HCEC 1CT (cell line): ENCODE data around the gene TBL1XR1.

ENCODE experiments used
- DNase-seq: peaks from one replicate; pipeline ENCODE4 v3.0.0-alpha.2; 2017

TBL1XR1 gene

DNA sequence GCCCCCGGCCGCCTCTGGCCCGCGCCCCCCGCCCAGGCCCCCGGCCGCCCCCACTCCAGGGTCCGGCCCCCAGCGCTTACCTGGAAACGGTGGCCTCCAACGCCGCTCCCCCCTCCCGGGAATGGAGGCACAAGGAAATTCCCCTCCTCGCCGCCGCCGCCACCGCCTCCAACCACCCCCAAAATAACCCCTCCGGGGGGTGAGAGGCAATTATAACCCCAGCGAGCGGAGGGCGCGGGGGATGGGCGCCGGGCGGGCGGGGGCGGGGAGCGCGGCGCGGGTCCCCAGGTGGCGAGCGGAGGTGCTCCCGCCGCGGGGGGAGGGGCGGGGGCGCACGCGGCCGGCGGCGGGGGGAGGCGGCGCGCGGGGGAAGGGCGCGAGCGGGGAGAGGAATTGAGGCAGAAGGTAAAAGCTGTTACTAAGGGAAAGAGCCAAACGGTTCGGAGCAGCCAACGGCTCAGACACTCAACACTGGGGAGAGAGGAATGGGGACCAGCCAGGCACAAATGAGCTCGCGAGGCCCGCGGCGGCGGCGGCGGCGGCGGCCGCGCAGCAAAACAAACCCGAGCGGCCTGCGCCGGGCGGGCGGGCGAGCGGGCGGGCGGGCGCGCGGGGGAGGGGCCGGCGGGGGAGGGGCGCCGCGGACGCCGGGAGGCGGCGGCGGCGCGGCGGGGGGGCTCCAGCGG lies at the start of gene TBL1XR1:
Gene TBL1XR1, minus strand, starts transcription at position 442 of the 686 bp plus-strand sequence. CDS start 132,505 bp downstream, outside the sequence.
- DNase-seq, result peak; percentile 94

DNA sequence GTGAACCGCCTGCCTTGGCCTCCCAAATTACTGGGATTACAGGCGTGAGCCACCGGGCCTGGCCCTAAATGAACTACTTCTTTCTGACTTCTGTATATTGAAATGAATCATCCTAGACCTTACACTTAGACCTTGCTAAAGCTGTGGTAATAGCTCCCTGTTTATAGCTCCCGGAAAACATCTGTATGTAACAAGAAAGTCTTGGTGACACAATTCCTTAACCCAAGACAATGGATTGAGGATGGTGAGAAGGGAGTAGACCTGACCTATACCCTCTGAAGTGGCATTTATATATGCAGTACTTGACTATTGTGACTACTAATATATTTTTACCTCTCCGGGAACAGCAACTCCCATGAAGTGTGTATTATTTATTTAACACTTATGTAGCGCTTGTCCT lies 48.0 kb upstream of the TBL1XR1 start:
- DNase-seq, result no peak

DNA sequence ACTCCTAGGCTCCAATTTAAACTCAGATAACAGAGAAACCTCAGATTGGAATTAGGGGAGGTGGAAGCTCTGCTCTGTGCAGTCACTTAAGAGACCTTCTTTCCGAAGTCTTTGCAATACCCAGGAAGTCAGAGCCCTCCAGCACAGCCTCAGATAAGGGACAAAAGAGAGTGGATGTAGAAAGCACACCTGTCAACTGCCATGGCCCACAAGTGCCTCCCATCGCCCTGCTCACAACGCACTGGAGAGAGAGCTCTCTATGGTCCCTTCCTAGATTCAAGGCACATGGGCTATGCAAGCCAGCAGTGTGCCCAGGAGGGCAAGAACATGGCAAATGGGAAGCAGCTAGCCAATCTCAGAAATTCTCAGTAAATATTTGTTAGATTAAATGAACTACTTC lies 47.3 kb upstream of the TBL1XR1 start:
- no peak for DNase-seq

DNA sequence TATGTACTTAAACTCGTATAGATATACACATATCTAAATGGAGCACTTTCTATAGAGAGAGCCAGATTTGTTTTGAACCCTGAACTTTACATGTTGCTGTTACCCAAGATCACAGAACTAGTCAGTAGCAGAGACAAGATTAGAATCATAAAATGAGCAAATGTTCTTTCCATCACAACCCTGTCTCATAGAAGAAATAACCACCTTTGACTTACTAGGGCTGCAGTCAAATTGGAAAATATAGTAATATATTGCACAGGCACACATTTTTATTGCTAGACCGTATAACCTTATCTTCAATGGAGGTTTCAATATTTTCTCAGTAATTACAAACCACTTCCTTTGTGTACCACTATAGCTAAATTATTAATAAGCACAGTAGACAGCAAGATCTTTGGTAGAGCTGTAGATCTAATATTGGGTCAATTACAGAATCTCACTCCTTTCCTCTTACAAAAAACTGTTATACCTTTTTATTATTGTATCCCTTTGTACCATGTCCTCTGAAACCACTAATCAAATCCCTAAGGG lies 41.5 kb upstream of the TBL1XR1 start:
- DNase-seq, result no peak

DNA sequence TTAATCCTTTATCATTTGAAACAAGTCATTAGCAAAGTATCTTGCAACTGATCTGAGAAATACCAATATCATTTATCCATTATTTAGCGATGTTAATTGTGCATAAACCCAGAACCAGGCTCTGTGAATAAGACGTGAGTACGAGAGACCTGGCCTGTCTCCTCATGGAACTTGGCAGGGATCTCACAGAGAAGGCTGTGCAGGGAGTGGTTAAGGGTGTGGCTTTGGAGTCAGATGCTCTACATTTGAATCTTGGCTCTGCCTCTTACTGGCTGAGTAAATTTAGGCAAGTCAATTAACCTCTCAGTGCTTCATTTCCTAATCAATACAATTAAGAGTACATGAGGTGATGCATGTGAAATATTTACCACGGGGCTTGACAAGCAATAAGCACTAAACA lies 39.9 kb upstream of the TBL1XR1 start:
- DNase-seq, result no peak

DNA sequence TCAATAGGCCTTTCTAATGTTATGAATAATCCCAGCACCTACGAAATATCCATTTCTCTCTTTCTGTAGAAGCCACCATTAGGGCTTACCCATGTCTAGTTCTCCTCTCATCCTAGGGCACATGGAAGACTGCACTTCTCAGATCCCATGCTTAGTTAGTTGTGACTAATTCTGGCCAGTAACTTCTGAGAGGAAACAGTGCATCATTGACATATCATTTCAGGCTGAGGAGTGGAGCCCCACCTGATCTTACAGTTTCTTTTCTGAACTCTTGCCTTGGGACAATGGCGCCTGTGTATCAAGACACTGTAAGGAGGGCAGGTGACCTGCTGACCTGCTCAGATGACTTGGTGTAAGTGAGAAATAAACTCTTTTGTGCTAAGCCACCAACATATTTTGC lies 39.4 kb upstream of the TBL1XR1 start:
- no peak for DNase-seq

DNA sequence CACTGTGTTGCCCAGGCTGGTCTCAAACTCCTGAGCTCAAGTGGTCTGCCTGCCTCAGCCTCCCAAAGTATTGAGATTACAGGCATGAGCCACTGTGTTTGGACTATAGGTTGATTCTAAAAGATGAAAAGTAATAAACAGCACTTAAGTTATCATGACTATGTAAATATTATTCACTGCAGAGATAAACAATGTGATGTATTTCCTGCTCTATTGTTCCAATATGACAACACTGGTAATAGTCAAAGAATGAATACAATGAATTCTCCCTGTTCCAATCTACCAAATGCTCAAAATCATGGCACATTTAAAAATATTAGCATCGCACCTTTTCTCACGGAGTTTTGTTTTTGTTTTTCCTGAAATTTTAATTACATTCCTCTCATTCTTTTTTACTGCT lies 36.8 kb upstream of the TBL1XR1 start:
- no peak for DNase-seq

DNA sequence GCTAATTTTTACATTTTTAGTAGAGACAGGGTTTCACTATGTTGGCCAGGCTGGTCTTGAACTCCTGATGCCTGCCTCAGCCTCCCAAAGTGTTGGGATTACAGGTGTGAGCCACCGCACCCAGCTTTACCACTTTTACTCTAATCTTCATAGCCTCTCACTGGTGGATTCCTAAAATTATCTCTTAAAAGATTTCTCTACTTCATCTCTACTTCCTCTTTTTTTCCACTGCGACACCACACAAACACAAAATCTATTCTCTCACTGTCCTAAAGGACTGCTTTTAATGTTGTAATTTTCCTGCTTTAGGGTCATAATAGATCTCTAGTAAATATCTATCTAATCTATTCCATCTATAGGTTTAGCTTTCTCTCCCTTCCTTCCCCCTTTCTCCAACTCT lies 34.0 kb upstream of the TBL1XR1 start:
- no peak for DNase-seq

DNA sequence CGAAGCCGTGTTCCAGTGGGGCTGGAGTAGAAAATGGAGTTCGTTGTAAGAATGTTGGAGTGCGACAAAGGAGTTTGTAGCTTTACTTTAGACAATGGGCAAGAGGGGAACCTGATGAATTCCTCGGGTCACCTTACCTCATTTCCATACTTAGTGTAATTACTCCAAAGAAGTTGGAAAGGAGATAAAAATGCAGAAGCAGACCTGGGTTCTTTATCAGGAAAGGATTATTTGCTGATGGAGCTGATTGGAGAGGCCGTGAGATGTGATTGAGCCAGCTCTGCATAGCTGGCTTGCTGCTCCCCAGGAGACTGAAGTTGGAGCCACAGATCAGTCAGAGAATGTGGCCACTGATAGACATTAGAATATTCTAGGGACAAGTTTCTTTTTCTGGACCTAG lies 33.4 kb upstream of the TBL1XR1 start:
- DNase-seq, result no peak

DNA sequence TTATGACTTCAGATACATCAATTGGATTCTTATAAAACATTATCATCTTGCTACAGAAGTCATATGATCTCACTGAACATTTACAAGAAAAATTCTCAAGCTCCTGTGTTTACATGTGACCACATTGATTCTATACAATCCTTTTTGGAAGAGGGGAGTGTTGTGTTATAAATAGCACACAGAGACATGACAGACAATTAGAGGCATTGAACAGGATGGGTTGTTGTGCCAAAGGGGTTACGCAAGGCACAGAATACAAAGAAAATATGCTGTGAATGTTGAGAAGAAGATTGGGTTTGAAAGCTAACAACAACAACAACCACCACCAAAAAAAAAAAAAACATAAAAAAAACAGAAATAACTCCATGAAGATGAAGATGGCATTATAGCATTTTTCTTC lies 32.5 kb upstream of the TBL1XR1 start:
- DNase-seq, result no peak

DNA sequence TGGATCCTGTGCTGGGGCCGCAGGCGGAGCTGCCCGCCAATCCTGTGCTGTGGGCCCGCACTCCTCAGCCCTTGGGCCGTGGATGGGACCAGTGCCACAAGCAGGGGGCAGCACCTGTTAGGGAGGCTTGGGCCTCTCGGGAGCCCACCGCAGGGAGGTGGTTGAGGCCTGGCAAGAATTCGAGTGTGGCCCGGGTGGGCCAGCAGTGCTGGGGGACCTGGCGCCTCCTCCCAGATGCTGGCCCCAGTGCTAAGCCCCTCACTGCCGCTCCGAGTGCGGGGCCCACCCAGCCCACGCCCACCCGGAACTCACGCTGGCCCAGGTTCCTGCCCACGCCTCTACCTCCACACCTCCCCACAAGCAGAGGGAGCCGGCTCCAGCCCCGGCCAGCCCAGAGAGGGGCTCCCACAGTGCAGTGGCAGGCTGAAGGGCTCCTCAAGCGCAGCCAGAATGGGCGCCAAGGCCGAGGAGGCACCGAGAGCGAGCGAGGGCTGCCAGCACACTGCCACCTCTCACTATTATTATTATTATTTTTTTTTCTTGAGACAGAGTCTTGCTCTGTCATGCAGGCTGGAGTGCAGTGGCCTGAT lies 31.4 kb upstream of the TBL1XR1 start:
- no peak for DNase-seq

DNA sequence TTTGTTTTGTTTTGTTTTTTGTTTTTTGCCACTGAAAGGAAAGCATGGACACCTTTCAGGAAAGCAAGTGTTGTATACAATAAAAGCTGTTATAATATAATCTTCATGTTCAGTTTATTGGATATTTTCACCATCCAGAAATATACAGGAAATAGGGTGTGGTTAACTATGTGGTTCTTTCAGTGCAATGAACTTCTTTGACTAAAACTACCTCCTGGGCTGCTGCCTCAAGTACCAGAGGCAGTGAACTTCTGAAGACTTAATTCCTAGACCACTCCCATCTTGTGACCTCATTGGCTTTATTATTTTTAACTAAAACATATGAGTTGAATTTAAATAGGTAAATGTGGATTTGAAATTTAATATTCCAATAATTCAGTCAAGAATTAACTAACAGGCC lies 27.1 kb upstream of the TBL1XR1 start:
- no peak for DNase-seq

DNA sequence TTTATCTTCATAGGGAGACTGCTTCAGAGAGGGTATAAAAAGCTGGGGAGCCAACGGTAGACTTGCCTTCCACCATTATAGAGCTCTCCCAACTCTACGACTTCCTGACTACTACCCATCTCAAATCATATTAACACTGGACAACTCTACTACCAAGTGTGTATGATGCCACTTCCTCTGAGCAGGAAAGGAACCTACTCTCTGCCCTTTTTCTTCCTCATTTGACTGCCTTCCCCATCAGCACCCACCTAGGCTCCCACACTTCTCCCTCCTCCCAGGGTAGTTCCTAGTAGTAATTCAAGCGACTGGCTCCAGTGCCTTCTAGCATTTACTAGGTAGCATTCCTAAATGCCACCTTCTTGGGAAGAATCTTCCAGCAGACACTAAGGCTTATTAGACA lies 24.5 kb upstream of the TBL1XR1 start:
- DNase-seq, result no peak

DNA sequence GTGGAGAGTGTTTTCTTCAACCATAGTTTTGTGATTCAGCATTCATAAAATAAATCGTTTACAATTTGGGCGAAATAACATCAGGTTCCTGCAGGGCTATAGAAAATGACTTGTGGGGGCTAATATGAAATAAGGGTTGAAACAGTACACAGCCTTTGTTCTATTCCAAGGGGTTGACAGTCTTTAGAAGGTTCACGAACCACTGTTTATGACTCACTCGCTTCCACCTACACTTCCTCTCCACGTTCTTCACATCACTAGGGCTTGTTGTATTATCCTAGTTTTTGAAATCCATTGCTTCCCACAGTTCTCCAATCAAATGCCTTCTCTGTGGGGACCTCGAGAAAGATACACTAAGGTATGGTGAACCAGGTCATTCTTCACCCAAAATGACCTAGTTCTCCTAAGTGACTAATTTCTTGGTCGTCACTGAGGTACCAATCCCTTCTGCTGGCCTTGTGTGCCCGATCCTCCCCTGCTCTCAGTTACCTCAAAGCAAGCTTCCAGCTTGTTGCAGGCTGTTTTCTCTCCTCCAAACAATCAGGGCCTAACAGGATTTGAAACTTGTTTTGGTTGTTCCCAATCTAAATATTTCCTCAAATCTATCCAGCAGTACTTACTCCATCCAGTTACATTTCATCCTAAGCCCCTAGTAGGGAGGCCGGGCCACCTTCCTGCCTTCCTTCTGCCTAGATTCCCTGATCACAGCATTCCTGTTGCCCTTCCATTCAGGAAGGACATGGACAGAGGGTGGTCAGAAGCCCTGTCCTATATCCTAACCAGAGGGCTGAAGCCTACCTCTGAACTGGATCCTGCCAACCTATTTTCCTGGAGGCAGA lies 23.1 kb upstream of the TBL1XR1 start:
- no peak for DNase-seq

DNA sequence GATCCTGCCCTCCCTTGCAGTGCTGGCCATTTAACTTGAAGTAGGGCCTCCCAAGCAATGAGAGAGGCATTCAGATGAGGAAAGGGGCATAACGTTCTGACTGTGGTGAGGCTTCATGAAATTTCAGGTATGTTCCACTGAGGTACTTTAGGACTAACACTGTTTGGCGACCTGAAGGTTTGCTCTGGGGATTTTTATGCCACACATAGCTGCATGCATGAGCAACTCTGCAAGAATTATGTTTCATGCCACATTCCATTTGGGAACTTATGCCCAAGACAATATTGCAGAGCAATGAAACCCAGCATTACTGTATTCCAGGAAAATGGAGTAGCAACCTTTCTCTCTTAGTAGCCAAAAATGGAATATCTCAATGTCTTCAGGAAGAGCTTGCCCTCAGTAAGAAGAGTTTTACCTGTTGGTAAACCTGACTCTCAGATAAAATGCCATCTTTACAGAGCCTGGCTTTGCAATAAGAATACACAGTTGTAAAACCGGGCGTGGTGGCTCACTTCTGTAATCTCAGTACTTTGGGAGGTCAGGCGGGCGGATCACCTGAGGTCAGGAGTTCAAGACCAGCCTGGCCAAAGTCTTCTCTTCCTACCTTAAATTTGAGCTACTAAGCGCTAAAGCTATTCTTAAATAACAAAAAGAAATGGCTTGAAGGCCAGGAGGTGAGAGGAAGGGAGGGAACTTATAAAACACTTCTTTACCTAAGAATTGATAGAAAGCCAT lies 16.7 kb upstream of the TBL1XR1 start:
- no peak for DNase-seq

DNA sequence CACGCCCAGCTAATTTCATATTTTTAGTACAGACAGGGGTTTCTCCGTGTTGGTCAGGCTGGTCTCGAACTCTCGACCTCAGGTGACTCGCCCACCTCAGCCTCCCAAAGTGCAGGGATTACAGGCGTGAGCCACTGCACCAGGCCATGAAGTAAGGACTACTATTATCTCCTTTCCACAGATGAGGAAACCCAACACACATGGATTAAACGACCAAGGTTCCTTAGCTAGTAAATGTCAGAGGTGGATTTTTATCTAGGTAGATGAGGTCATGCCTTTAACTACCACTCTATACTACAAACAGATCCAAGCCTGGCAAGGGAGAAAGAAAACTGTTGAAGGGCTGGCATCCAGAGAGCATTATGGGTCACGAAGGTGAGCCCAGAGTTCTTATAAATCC lies 15.5 kb upstream of the TBL1XR1 start:
- DNase-seq, result no peak

DNA sequence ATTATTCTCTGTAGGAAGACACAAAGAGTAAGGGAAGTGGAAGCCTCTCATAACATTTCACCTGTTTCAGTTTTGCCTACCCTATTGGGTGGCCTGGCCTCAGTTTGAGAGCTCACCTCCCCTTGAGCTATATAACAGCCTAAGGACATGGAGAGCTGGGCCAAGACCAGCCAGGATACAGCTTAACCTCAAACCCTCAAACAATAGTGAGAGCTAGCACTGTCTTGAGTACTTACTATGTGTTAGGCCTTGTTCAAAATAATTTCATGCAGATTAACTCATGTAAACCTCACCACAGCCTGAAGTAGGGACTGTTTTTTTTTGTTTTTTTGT lies 15.0 kb upstream of the TBL1XR1 start:
- DNase-seq, result no peak

DNA sequence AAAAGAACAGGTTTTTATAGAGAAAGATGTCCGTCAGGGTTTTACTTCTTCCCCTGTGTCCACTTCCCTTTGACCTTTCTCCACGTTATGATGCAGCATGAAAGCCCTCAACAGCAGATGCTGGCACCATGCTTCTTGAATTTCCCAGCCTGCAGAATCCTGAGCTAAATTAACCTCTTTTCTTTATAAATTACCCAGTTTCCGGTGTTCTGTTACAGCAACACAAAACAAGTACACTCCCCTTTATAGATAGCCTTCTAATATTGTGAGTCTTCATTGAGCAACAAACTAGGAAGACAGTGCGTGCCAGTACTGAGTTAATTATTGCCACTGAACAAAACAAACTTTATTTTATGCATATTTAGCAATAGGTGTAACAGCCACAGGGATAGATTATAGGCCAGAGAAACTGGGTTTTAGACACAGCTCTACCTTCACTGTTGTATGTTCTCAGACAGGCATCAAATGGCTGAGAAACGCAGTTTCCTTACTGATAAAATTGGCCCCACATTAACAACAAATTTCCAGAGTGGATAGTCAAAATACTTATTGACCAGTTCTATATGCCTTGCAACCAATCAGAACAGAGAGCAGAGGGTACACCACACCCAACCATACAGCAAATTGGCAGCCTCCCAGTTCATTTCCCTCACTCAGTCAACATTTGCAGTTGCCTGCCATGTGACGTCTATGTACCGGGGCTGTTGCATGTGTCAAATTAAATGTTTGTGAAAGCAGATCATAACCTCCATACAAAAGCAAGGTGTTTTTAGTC lies 14.4 kb upstream of the TBL1XR1 start:
- no peak for DNase-seq

DNA sequence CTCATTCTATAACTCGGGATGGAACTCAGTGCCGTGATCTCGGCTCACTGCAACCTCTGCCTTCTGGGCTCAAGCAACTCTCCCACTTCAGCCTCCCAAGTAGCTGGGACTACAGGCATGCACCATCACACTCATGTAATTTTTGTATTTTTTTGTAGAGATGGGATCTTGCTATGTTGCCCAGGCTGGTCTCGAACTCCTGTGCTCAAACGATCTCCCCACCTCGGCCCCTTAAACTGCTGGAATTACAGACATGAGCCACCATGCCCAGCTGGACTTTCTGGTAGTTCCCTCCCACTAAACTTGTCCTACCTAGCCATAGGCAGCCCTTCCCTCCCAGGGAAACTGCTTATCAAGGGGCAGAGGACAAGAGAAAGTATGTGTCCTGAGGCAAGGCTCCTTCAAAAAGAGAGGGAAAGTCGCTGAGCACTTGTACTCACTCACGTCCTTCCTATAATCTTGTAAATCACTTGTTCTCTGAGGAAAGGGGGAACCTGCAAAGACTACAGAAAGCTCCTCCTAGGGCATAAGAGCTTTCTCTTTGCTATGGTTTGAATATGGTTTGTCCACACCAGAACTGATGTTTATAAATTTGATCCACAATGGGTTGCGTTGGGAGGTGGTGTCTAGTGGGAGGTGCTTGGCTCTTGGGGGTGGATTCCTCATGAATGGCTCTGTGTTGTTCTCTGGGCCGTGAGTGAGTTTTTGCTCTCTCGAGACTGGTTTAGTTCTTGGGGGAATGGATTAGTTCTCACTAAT lies 13.6 kb upstream of the TBL1XR1 start:
- no peak for DNase-seq

DNA sequence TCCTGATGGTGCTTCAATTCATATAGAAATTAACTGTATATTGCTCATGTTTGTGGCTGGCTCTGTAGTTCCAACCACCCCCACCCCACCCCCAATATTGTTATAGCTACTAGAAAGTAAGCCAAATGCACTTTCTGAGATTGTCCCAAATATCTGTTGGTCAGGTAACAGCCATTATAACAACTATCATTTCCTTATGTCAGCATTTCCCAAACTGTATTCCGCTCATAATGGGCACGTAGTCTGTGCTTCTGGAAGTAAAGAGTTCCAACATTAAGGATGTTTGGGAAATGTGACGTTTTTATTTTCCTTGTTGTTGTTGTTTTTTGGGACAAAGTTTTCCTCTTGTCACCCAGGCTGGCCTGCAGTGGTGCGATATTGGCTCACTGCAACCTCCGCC lies 12.2 kb upstream of the TBL1XR1 start:
- no peak for DNase-seq

DNA sequence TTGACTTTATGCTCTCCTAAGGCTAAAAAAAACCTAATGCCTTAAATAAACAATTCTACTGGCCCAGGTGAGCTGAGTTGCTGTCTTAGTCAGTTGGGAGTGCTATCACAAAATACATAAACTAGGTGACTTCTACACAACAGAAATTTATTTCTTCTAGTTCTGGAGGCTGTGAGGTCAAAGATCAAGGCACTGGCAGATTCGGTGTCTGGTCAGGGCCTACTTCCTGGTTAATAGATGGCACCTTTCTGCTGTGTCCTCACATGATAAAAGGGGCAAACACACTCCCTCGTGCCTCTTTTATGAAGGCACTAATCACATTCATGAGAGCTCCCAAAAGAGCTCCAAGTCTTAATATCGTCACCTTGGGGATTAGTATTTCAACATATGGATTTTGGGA lies 11.5 kb upstream of the TBL1XR1 start:
- DNase-seq, result no peak

DNA sequence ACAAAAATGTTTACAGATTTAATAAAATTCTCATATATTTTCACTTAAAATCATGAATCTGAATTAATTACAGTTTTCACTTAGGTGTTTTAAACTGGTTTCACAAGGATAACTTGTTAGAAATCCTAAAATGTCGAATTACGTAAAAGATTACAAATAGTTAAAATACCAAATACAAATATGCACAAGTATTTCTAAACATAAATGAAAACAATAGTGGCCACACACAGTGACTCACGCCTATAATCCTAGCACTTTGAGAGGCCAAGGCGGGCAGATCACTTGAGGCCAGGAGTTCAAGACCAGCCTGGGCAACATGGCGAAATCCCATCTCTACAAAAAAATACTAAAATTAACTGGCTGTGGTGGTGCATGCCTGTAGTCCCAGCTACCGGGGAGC lies 10.9 kb upstream of the TBL1XR1 start:
- DNase-seq, result no peak
